Measurements from ENCODE around the gene SULF2. TPM values are rescaled to one million over a fixed set of nuclear protein-coding genes. Genes with fewer than 3 reads are reported as not detected.

Gene SULF2
- total and polyA plus RNA-seq, 9 of the 15 experiments (the other 6 are each of a cell fraction or from before 2014, with no cell fraction given) = 0.33 TPM; not detected in 8

GRCh38 chr20:47753576-47754387 lies 31.5 kb downstream of the SULF2 start:
- FAIRE-seq = no peak

More at GRCh38 chr20:47753576-47754387, 31.5 kb downstream of the SULF2 start:
- Histone ChIP-seq H4K20me1 (replicated peaks; ENCODE audit: control insufficient read depth, insufficient read depth, low read length) (peaks cover 15% of the 10 kb centered on the region), H3K27me3 (ENCODE audit: control insufficient read depth in 2 of 2, insufficient read depth in 2 of 2, low read length in 2 of 2) (peaks cover 30 to 83% of the 10 kb centered on the region in 2 experiments; a peak in 4 of 5 replicates), H2AFZ (ENCODE audit: low read depth, low read length) (no peak overlapping the region), H3K36me3 (ENCODE audit: control insufficient read depth, insufficient read depth, low read length) (no peaks in the 10 kb centered on the region), H3K9ac (ENCODE audit: insufficient read depth in 1 of 2, low read depth in 2 of 2, low read length in 2 of 2) (no peak overlapping the region), H3K4me1 (replicated peaks in 1 of 2; ENCODE audit: control insufficient read depth in 2 of 2, insufficient read depth in 2 of 2, low read length in 2 of 2) (no peaks in the 10 kb centered on the region), H3K9me3 (replicated peaks; ENCODE audit: control insufficient read depth, insufficient read depth, low read depth, low read length) (no peaks in the 10 kb centered on the region), H3K4me2 (ENCODE audit: insufficient read depth, low read length) (no peak overlapping the region), H3K4me3 (no peak overlapping the region), H3K27ac (ENCODE audit: extremely low read depth, low read depth, low read length) (no peak overlapping the region), H3K9me1 (ENCODE audit: control insufficient read depth, insufficient read depth, low read length) (no peaks in the 10 kb centered on the region), H3K79me2 (ENCODE audit: control insufficient read depth, insufficient read depth, low read length) (no peaks in the 10 kb centered on the region)
- TF ChIP-seq ZBTB11 (CRISPR knock-in tag; IDR thresholded peaks at IDR 0.05) = 0 out of 6 replicates have a peak, but pooled peaks of 1 of the 3 experiments have one; percentile 4
- TF ChIP-seq, protein P1, sequence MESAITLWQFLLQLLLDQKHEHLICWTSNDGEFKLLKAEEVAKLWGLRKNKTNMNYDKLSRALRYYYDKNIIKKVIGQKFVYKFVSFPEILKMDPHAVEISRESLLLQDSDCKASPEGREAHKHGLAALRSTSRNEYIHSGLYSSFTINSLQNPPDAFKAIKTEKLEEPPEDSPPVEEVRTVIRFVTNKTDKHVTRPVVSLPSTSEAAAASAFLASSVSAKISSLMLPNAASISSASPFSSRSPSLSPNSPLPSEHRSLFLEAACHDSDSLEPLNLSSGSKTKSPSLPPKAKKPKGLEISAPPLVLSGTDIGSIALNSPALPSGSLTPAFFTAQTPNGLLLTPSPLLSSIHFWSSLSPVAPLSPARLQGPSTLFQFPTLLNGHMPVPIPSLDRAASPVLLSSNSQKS (CRISPR knock-in tag; IDR thresholded peaks at IDR 0.05) = no peak
- DNase-seq (ENCODE audit: extremely low read depth in 1 of 4, low spot score in 3 of 4) = no peak
- POLR2A ChIA-PET = no interaction called here
- ATAC-seq = no peak
- CTCF ChIA-PET (ENCODE audit: low intra/inter-chr PET ratio) = no interaction called here
- no TSS peak for BruUV-seq (replicated peaks)
- in situ Hi-C loops (cut with MboI) = no loop called here
- WGBS (ENCODE audit: insufficient coverage, low coverage, missing lambda C conversion rate) = 2% methylated on average over 14 of the region's 14 CpGs
- intact Hi-C loops (cut with micrococcal nuclease) = no loop called here
